ENCODE data around the gene SETSIP.
A peak's percentile ranks its signal among the peaks of the same experiment; 100 is the strongest.

SETSIP gene

GRCh38 chr1:92095874-92096273, 20.7 kb upstream of the SETSIP start:
- no peak for DNase-seq (ENCODE audit: low read depth)
- TF ChIP-seq, protein P1, sequence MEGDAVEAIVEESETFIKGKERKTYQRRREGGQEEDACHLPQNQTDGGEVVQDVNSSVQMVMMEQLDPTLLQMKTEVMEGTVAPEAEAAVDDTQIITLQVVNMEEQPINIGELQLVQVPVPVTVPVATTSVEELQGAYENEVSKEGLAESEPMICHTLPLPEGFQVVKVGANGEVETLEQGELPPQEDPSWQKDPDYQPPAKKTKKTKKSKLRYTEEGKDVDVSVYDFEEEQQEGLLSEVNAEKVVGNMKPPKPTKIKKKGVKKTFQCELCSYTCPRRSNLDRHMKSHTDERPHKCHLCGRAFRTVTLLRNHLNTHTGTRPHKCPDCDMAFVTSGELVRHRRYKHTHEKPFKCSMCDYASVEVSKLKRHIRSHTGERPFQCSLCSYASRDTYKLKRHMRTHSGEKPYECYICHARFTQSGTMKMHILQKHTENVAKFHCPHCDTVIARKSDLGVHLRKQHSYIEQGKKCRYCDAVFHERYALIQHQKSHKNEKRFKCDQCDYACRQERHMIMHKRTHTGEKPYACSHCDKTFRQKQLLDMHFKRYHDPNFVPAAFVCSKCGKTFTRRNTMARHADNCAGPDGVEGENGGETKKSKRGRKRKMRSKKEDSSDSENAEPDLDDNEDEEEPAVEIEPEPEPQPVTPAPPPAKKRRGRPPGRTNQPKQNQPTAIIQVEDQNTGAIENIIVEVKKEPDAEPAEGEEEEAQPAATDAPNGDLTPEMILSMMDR (IDR thresholded peaks at IDR 0.05; ENCODE audit: low read length, missing control alignments) = no peak
- H3K4me3 ChIP-seq (replicated peaks; ENCODE audit: low read depth, low read length) = no peak overlapping the region

DNA sequence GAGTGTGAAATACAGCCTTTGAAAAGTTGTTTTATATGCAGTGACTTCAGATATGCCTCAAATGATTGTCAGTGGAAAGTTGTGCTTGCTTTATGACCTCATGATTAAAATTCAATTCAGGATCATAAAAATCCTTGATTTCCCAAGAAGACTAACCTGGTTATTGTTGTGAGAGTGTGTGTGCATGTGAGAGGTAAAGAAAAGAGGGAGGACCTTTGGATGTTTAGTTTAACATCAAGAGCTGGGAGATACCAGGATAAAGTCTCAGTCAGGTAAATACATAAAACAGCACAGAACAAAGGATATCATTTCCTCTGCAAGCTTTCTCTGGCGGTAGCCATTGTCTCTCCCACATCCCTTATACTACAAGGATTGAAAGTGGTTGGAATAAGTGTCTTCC, 19.4 kb upstream of the SETSIP start:
- TF ChIP-seq, protein P1 (IDR thresholded peaks at IDR 0.05; ENCODE audit: low read length, missing control alignments) = no peak
- no peak for DNase-seq (ENCODE audit: low read depth)
- H3K4me3 ChIP-seq (replicated peaks; ENCODE audit: low read depth, low read length) = no peak overlapping the region

DNA sequence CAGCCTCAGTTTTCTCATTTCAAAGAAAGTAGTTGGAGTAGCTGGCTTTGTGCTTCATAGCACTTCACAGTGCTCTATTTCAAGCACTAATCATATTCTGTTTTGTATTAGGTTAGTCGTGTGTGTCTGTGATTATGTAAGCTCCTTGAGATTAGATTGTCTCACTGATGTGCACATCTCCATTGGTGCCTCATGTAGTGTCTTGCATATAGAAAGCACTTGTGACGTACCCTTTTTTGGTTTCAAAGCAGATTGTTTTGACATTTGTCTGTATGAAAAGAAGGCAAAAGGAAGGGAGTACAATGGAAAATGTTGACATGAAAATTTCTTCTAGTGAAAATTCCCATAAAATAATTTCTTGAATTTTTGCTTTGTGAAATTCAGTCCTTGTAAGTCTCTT, 18.9 kb upstream of the SETSIP start:
- DNase-seq (ENCODE audit: low read depth) = no peak
- TF ChIP-seq, protein P1 (IDR thresholded peaks at IDR 0.05; ENCODE audit: low read length, missing control alignments) = no peak
- H3K4me3 ChIP-seq (replicated peaks; ENCODE audit: low read depth, low read length) = no peak overlapping the region

GRCh38 chr1:92091625-92092024, 16.4 kb upstream of the SETSIP start:
- TF ChIP-seq, protein P1 (IDR thresholded peaks at IDR 0.05; ENCODE audit: low read length, missing control alignments) = no peak

GRCh38 chr1:92087542-92087941, 12.3 kb upstream of the SETSIP start:
- DNase-seq (ENCODE audit: low read depth) = peak; percentile 25
- TF ChIP-seq, protein P1 (IDR thresholded peaks at IDR 0.05; ENCODE audit: low read length, missing control alignments) = no peak

More at GRCh38 chr1:92091625-92092024, 16.4 kb upstream of the SETSIP start:
- no peak for DNase-seq (ENCODE audit: low read depth)
- H3K4me3 ChIP-seq (replicated peaks; ENCODE audit: low read depth, low read length) = no peak overlapping the region

DNA sequence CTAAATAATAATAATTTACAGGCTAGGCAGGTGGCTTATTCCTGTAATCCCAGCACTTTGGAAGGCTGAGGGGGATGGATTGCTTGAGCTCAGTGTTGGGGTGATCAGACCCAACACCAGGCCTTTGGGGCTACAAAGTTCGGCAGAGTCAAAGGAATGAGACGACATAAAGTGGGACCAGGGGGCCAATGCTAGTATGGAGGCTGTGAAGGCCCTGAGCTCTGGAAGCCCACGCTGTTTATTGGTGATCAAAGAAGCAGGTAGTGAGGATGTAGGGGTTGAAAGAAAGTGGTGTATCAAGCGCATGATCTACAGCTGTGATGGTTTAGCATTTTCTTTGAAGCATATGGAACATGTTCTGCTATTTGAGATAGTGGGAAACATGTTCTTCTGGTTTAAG, 10.5 kb upstream of the SETSIP start:
- DNase-seq (ENCODE audit: low read depth) = peak; percentile 8
- TF ChIP-seq, protein P1 (IDR thresholded peaks at IDR 0.05; ENCODE audit: low read length, missing control alignments) = no peak
- H3K4me3 ChIP-seq (replicated peaks; ENCODE audit: low read depth, low read length) = no peak overlapping the region

More at GRCh38 chr1:92087542-92087941, 12.3 kb upstream of the SETSIP start:
- H3K4me3 ChIP-seq (replicated peaks; ENCODE audit: low read depth, low read length) = no peak overlapping the region

- TF ChIP-seq, protein P1 (IDR thresholded peaks at IDR 0.05; ENCODE audit: low read length, missing control alignments) = no peak
- no peak for DNase-seq (ENCODE audit: low read depth)
- H3K4me3 ChIP-seq (replicated peaks; ENCODE audit: low read depth, low read length) = no peak overlapping the region
These were observed 9.4 kb upstream of the SETSIP start for GRCh38 chr1:92084651-92085050.
